KMS-11 (cell line): ENCODE measurements around the gene HAO2.

Experiments
- H2AFZ ChIP-seq: fragments of 200-600 bp; sonication (generic); 2 replicates; pipeline ENCODE4 v1.6.1; 2016; ENCODE audit warnings: antibody characterized with exemption, mixed run types, low read depth
- H3K27ac ChIP-seq: fragments of 200-600 bp; sonication (generic); 2 replicates; pipeline ENCODE4 v1.6.1; 2016; ENCODE audit warnings: mild to moderate bottlenecking, mixed run types
- H3K27me3 ChIP-seq: fragments of 200-600 bp; sonication (generic); 2 replicates; pipeline ENCODE4 v1.6.1; 2017; ENCODE audit warnings: mild to moderate bottlenecking, low read depth, mixed run types, moderate library complexity; ENCODE audit not compliant: insufficient read depth
- H3K36me3 ChIP-seq: fragments of 200-600 bp; sonication (generic); 2 replicates; pipeline ENCODE4 v1.6.1; 2017; ENCODE audit warnings: mild to moderate bottlenecking, mixed run types; ENCODE audit not compliant: insufficient read depth
- H3K4me1 ChIP-seq: fragments of 200-600 bp; sonication (generic); 2 replicates; pipeline ENCODE4 v1.6.1; 2016; ENCODE audit warnings: mild to moderate bottlenecking, low read depth, mixed run types; ENCODE audit not compliant: poor library complexity, severe bottlenecking
- H3K4me2 ChIP-seq: fragments of 200-600 bp; sonication (generic); 2 replicates; pipeline ENCODE4 v1.7.0; 2016; ENCODE audit warnings: mild to moderate bottlenecking, mixed run types
- H3K4me3 ChIP-seq: fragments of 200-600 bp; sonication (generic); IDR thresholded peaks from 2 replicates; pipeline ENCODE4 v1.6.1; 2017; ENCODE audit warnings: low read depth, low read length, mixed read lengths; ENCODE audit not compliant: insufficient read depth
- H3K79me2 ChIP-seq: fragments of 200-600 bp; sonication (generic); 2 replicates; pipeline ENCODE4 v1.6.1; 2016; ENCODE audit warnings: low read depth, mixed run types; ENCODE audit not compliant: insufficient read depth
- H3K9ac ChIP-seq: fragments of 200-600 bp; sonication (generic); 2 replicates; pipeline ENCODE4 v1.6.1; 2016; ENCODE audit warnings: mild to moderate bottlenecking, mixed run types
- H4K20me1 ChIP-seq: fragments of 200-600 bp; sonication (generic); 2 replicates; pipeline ENCODE4 v1.6.1; 2016; ENCODE audit warnings: mild to moderate bottlenecking, mixed run types; ENCODE audit not compliant: insufficient read depth
- CTCF ChIP-seq: fragments of 200-600 bp; sonication (generic); conservative IDR thresholded peaks from 2 replicates; pipeline ENCODE4 v1.6.1; 2017; ENCODE audit warnings: low read depth, mild to moderate bottlenecking, antibody characterized with exemption, low read length, moderate library complexity, mixed read lengths

Gene HAO2

DNA sequence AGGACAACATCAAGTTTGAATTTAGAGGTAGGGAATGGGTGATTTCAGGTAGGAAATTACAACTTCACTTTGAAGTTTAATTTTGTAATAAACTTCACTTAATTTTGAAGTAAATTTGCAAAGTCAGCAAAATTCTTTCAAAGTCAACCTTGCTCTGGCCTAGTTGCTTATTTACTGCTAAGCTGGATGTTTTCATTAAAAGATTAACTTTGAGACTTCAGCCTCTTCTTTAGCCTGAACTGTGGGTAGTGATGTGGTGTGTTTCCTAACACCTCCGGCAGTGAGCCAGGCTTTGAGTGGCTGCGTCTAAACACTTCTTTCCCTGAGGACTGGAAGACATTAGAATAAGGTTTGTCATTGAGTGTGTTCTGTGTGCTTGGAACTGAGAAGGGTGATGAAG is at the start of gene HAO2:
Gene HAO2 (plus strand): TSS at position 232 of the 400 bp plus-strand sequence. CDS start 12,301 bp downstream, outside the sequence.
- no peak within 1 kb of the TSS for H3K4me2 ChIP-seq
- H3K36me3 ChIP-seq: no peaks in the 10 kb centered on the region
- no peaks in the 10 kb centered on the region for H3K27me3 ChIP-seq
- H3K9ac ChIP-seq: no peak within 1 kb of the TSS
- H3K27ac ChIP-seq: no peak within 1 kb of the TSS
- no peak within 1 kb of the TSS for H3K4me3 ChIP-seq
- H3K4me1 ChIP-seq: no peaks in the 10 kb centered on the region
- no peak within 1 kb of the TSS for H2AFZ ChIP-seq
- no peaks in the 10 kb centered on the region for H3K79me2 ChIP-seq
- TF ChIP-seq CTCF: no peak
- no peaks in the 10 kb centered on the region for H4K20me1 ChIP-seq

DNA sequence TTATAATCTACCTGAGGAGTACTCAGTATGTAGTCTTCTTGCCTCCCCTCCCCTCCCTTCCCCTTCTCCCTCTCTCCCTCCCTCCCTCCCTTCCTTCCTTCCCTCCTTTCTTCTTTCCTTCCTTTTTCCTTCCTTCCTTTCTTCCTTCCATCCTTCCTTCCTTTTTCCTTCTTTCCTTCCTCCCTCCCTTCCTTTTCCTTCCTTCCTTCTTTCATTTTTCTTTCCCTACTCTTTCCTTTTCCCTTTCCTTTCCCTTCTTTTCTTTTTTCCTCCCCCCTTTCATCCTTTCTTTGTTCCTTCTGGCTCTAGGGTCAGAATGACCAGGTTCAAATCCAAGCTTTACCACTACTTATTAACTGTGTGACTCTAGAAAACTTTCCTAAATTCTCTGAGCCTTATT is 48.5 kb upstream of the HAO2 start:
- H3K27me3 ChIP-seq: no peaks in the 10 kb centered on the region
- H3K4me3 ChIP-seq: no peak overlapping the region
- H3K79me2 ChIP-seq: no peaks in the 10 kb centered on the region
- no peaks in the 10 kb centered on the region for H3K4me1 ChIP-seq
- H3K36me3 ChIP-seq: no peaks in the 10 kb centered on the region
- H2AFZ ChIP-seq: no peak overlapping the region
- H4K20me1 ChIP-seq: no peaks in the 10 kb centered on the region
- no peak overlapping the region for H3K4me2 ChIP-seq
- TF ChIP-seq CTCF: no peak
- H3K27ac ChIP-seq: no peak overlapping the region
- H3K9ac ChIP-seq: no peak overlapping the region

DNA sequence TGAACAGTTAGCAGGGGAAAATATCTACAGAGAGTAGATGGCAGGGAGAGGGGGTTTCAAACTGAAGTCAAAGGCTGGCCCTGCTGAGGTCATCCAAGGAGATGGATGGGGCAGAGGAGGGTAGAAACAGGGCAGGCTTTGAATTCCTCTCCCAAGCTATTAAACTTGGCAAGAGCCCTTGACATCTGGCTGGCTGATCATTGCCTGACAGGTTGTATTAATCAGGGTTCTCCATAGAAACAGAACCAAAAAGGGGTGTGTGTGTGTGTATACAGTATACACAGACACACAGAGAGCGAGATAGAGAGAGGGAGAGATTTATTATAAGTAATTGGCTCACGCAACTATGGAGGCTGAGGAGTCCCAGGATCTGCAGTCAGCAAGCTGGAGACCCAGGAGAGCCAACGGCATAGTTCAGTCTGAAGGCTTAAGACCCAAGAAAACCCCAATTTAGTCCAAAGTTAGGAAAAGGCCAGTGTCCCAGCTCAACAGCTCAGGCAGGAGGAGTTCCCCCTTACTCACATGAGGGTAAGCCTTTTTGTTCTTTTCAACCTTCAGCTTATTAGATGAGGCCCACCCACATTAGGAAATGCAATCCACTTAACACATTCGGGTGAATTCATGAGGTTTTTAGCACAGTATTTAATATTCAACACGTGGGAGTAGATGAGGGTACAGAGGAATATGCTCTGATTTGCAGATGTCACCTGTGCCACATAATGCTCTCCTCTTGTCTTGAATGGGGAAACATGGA is 46.7 kb upstream of the HAO2 start:
- Histone ChIP-seq H3K79me2 (no peaks in the 10 kb centered on the region), H3K9ac (no peak overlapping the region), H3K4me3 (no peak overlapping the region), H3K4me2 (no peak overlapping the region), H3K27me3 (no peaks in the 10 kb centered on the region), H4K20me1 (no peaks in the 10 kb centered on the region), H3K27ac (no peak overlapping the region), H3K36me3 (no peaks in the 10 kb centered on the region), H2AFZ (no peak overlapping the region), H3K4me1 (no peaks in the 10 kb centered on the region)
- no peak for TF ChIP-seq CTCF

DNA sequence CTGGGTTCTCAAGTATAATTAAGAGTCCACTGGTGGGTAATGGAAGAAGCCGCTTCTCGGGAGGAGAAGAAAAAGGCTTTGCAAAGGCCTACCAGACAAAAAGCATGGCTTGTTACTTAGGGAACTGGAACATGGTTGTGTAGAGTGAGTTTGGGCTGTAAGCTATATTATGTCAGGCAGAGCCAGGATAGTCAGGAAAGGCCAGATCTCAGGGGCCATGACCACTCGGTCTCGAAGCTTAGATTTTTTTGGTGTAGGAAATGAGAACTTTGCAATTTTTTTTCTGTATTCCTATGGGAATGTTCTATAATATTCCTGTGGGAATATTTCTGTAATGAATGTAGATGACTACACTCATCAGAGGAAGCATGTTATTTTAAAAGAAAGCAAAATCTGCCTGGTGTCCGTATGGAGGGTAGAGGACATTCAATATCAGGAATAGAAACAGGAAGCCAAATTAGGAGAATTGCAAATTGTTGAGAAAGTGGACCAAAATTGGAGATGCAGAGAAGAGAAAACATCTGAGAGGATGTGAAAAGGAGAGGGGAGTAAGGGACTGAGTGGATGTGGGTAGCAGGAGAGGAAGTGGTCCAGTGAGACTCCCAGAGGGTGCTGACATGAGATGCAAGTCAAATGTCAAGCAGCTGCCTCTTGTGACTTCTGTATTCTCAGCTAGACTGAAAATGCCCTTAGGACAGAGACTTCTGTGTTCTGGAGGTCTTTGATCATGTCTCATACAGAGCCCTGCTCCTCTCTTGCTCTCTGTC is 45.2 kb upstream of the HAO2 start:
- no peak for TF ChIP-seq CTCF
- H3K4me3 ChIP-seq: no peak overlapping the region
- no peak overlapping the region for H2AFZ ChIP-seq
- H4K20me1 ChIP-seq: no peaks in the 10 kb centered on the region
- no peaks in the 10 kb centered on the region for H3K27me3 ChIP-seq
- no peak overlapping the region for H3K4me2 ChIP-seq
- H3K36me3 ChIP-seq: no peaks in the 10 kb centered on the region
- H3K9ac ChIP-seq: no peak overlapping the region
- no peaks in the 10 kb centered on the region for H3K4me1 ChIP-seq
- H3K27ac ChIP-seq: no peak overlapping the region
- H3K79me2 ChIP-seq: no peaks in the 10 kb centered on the region
